ENCODE measurements around the gene DNAJB13.
"Not testable (repeated sequence)": the region's sequence is repeated elsewhere in the genome, so short reads cannot be mapped to it uniquely, and the experiment has no call there.

The DNAJB13 gene

DNA sequence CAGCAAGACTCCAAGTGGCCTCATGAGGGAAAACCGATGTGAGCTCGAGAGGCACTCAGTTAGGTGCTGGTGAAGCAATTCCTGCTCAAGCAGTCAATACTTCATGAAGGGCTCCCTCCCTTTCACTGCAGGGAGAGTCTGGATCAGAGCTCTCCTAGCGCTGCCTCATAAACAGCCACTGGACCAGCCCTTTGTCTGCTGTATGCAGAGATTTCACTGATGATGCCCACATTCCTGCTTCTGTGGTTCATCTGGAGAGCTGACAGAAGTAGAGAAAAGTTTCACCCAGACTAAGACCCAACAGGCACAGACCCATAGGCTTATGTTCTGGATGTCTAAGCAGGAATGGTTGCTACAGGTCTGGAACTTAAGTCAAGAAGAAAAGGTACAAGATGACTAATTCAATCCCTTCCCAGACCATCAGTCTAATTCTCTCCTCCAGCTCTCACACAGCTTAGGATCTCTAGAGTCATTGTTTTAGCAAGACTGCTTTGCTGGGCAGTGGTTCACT is 27.8 kb downstream of the DNAJB13 start:
- DNase-seq = no peak

DNA sequence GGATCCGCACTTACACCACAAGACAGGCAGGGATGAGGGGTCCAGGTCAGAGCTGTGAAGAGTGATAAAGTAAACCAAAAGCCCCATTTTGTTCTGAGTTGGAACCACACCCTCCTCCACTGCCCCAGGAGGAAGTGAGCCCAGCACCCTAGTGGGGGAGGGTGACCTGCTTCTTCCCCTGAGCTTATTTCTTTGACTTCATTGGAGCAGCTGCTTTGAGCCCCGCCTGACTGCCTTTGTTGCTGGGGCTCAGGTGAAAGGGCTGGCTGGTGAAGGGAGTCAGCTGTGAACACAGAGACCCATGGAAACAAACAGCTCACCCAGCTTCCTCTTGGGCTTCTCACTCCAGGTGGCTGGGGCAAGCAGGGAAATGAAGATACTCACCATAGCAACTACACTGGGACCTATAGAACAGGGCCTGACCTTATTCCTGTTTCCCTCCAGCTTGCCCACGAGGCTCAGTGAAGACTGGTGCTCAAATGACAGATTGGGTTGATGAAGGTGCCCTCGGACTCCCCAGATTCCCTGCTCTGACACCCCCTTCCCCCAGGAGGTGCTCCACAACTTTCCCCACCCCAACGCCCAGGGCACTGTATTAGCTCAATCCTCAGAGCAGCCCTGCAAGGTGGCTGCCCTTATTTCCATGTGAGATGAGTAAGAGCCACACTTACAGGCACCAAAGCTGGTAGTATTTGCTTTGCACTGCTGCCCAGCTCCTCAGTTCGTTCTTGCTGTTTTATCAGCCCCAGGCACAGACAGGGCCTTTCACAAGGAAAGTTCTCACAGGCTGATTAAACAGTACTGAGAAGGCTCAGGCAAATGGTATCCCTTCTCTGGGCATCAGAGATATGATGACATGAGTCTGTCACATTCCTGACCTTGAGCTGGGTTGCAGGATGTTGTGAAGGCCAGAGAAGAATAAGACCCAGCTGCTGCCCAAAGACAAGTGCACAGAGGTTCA is 29.5 kb downstream of the DNAJB13 start:
- peak; percentile 83 to 92 for DNase-seq

DNA sequence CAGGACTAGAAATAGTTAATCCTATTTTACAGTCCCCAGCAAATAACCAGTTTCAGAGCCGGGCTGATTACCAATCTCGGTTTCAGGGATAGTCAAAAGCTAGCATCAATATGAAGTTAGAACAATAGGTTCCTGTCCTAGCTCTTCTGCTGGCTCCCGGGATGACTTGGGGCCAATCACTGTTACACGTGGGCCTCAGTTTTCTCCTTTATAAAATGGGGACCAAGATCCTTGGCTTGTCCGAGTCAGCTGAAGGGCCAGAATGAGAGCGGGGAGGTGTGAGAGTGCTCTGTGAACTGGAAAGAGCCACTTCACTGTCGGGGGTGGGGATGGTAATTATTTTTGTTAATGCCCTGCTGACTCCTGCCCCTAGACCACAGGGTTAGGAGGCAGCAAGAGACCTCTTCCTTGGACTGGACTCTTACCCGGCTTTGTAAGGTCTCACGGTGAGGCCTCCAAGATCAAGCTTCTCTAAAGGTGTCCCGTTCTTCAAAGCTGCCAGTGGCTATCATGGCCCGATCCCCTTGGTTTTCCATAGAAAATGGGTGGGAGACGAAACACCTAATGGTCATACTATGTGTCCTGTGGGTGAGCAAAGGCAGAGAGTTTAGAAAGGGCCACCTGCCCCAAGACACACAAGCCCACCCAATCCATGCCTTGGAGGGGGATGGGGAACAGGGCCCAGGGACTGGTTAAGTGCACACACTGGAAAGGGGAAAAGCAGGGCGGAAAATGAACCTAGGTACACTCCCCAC is 30.4 kb downstream of the DNAJB13 start:
- no peak for DNase-seq

DNA sequence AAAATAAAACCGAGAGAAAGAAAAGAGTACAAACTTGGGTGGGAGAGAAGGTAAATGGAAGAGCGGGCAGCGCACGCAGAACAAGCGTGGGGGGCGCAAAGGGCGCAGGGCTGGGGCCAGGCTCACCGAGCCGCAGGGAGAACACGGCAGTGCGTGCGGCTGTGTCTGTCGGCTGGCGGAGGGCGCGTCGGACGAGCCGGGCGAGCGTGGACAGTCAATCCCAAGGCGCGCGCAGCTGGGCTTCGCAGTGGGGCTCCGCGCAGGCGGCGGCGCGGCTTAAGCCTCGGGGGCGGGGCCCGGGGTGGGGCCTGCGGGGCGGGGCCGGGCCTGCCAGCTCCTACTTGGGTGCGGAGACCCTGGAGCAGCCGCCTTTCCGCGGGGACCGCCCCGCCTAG is 31.8 kb downstream of the DNAJB13 start, which contains the start of gene UCP2:
Gene UCP2 (minus strand): TSS at position 249 of the 395 bp plus-strand sequence. CDS start 4,465 bp downstream, outside the sequence.
- DNase-seq = peak; percentile 89 to 90

DNA sequence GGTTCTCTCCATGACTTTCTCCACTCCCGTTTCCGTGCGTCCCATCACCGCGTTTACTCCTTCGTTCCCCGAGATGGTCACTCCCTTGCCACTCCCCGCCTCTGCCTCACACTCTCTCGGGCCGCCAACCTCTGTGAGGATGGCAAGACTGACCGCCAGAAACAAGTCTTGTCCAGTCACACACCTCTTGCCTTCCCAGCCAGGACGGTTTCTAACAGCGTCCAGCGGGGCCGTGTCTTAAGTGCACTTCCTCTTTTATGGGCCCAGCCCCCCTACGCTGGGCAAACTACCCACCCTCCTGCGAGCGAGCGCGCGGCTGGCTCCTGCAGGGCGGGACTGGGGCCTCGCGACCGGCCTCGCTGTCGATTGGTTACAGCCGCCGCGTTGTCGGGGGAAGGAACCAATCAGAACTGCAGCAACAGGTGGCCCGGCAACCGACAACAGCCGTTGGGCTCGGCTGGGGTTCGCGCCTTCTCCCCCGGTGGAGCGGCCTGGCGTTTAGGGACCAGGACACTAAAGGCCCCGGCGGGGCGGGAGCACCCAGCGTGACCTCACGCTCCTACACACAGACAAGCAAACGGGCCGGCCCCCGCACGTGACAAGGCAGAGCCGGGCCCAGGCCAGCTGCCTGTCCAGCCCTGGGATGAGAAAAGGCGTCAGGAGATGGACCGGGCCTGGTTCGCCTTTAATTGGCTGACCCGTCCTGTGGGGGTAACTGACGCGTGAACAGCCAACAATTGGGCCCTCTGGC is 32.3 kb downstream of the DNAJB13 start:
- peak; percentile 97 for DNase-seq

DNA sequence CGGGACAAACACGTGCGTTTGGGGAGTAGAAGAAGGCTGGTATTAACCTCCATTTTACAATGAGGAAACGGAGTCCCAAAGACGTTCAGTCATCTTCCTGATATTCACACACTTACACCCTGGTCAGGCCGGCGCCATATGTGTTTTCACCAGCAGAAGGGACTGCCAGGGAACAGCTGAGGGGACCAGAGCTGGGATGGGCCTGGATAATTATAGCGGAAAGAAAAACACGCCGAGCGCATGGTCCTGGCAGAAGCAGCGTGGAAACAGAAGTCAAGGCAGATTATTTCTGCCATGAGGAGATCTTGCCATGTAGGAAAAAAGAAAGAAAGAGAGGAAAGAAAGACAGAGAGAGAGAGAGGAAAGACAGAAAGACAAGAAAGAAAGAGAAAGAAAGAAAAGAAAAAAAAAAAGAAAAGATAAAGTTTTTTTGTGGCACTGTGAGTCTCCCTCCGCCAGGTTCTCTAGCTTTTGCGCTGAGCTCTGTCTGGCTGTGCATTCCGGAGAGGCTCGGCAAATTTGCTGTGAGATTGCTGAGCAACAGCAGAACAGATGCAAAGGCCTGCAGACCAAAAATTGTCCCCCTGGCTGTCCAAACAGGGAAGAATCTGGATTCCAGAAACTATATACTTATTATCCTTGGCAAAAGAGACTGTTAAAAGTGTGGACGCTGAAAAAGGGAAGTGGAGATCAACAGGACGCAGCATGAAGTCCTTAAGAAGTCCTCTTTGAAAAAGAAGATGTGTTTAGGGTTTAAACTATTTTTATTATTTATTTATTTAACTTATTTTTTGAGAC is 33.1 kb downstream of the DNAJB13 start:
- DNase-seq = peak; percentile 48 to 70

DNA sequence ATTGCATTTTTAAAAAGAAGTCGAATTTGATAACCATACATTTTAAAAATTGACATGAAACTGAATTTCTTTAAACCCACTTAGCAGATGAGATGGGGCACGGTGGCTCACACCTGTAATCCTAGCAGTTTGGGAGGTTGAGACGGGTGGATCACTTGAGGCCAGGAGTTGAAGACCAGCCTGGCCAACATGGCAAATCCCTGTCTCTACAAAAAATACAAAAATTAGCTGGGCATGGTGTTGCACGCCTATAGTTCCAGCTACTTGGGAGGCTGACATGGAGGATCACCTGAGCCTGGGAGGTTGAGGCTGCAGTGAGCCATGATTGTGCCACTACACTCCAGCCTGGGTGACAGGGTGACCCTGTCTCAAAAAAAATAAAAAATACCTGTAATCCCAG is 34.8 kb downstream of the DNAJB13 start:
- not testable (repeated sequence) for DNase-seq

DNA sequence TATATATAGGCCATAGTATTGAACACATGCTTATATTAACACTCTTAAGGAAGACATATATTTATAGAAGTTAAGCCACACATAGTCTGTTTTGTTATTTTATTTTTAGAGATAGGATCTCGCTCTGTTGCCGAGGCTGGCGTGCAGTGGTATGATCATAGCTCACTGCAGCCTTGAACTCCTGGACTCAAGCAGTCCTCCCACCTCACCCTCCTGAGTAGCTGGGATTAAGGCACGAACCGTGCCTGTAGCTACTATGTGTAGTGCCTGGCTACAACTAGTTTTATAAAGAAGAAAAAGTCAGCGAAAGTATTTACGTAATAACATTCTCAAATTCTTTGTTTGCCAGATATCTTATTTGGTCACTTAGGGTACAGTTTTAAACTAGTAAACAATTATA is 37.4 kb downstream of the DNAJB13 start:
- DNase-seq = no peak

DNA sequence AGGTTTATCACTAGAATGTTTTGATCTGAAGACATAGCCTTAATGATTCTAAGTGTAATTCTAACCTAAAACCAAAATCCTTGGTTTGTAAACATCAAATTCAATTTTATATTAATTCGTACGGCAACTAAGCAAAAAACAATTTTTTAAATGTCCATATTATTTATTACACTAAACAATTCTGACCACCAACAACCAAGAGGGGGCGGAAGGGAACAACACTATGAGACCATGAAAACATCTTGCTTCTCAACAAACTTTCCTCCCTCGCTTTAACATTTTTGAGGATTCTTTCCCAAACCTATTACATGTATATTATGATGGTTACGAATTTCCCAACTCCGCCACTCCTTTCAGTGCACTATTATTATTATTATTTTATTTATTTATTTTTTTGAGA is 38.3 kb downstream of the DNAJB13 start:
- DNase-seq = no peak

DNA sequence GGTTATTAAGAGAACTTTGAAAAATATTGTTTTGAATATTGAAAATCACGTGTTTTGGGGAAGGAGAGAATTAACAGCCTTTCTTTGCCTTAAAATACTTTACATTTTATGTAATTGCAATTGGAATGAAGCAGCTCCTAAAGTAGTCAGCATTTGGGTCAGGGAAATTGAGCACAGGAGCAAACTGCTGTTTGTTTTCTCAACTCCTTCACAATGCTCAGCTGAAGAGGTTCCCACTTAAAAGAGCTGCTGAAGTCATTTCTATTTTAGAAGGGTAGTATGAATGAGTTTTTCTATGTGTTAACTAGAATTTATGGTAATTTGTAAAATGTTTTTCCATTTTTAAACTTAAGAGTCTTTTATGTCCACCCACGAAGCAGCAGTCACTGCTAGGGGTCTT is 39.9 kb downstream of the DNAJB13 start:
- DNase-seq = no peak

DNA sequence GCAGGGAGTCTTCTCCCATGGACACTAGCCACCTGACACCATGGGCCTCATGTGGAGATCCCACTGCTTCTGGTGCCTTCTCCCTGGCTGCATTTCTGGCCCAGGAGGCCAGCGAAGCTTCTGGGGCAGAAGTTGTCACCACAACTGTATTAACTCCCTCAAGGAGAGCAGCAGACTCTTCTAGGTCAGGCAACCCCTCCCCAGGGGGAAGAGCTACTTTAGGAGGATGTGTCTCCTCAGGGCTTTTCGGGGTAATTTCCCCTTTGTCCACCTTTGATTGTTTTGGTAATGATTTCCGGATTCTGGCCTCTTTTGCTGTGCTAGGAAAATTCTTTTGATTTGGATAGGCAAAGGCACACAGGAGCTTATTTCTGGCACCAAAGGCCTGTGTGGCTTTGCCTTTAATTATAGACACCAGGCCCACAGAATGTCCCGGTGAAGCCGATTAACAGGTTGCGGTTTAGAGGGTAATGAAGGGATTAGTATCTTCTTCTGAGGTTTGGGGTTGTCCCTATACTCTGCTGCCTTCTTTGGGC is 40.7 kb downstream of the DNAJB13 start:
- no peak for DNase-seq

DNA sequence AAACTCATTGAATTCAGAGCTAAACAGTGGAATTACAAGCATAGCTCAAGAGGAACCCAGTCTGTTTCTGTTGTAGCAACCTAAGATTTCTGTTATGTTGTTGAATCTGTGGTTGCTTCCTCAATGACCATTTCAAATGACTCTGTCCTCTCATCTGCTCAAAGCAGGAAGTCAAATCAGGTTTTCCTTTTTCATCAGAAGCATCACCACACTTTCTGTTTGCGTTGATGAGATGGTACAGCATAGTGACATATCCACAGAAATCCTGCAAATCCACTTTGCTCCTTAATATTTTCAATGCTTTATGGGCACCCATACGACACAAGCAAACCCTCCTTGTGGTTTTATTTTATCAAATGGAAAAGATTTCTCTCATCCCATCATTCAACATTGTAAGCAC is 44.4 kb downstream of the DNAJB13 start:
- DNase-seq = no peak

DNA sequence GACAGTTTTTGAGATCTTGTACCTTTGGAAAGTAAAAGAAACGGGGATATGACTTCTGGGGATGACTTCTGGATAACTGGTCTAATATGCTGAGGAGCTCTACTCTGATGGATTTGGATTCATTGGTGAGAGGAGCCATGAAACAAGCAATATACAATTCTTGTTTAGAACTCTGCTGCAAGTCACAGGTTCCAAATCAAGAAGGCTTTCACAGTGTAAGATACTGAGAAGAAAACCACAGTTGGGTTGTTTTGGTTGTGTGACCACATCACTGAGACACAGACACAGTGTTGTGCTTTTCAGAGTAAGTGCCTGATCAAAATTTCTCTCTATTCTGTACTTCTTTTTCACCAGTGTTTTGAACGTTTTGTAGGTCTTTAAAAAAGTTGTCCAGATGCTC is 44.9 kb downstream of the DNAJB13 start:
- DNase-seq = no peak

DNA sequence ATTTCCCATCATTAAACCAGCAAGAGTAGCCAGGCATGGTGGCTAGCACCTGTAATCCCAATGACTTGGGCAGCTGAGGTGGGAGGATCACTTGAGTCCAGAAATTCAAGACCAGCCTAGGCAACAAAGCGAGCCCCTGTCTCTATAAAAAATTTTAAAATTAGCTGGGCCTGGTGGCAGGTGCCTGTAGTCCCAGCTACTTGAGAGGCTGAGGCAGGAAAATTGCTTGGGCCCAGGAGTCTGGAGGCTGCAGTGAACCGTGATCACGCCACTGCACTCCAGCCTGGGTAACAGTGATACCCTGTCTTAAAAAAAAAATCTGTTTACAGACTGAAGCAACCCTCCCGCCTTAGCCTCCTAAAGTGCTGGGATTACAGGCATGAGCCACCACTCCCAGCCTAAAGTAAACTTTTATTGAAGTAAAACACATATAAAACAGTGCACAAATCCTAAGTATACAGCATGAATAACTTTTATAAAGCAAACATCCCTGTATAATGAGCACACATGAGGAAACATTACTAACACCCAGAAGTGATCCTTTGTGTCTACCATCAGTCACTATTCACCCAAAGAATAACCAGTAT is 45.4 kb downstream of the DNAJB13 start:
- DNase-seq = no peak

DNA sequence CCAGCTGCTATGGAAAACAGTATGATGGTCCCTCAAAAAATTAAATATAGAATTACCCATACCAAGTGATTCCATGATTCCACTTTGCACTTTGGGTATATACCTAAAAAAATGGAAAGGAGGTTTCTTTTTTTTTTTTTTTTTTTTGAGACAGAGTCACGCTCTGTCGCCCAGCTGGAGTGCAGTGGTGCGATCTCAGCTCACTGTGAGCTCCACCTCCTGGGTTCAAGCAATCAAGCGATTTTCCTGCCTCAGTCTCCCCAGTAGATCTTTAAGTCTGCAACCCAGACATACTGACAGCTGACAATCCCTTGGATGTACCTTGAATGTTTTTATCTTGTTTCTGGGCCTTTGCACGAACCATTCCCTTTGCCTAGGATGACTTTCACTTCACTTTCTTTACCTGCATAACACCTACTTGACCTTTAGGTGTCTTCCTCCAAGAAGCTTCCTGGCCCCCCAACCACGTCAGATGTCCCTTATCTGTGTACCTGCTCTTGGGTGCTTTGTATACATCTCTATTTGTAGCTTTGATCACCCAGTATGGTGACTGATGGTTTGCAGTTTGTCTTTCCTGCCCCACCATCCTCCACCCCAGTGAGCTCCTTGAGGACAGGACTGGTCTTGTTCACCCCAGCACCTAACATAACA is 46.4 kb downstream of the DNAJB13 start:
- no peak for DNase-seq

DNA sequence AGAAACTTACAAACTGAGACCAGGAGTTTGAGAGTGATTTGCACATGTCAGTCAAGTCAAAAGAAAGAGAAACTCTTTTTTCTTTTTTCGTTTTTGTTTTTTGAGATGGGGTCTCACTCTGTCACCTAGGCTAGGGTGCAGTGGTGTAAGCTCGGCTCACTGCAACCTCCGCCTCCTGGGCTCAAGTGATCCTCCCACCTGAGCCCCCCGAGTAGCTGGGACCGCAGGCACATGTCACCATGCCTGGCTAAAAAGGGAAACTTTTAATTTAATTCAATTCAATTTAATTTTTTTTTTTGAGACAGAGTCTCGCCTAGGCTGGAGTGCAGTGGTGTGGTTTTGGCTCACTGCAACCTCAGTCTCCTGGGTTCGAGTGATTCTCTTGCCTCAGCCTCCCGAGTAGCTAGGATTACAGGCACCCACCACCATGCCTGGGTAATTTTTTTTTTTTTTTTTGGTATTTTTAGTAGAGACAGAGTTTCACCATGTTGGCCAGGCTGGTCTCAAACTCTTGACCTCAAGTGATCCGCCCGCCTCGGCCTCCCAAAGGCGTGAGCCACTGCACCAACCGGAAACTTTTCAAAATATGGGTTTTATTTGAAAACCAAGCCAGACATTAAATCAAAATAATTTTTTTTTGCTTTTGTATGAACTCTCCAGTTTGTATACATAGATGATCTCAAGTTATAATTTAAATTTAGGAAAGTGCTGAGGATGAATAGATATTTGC is 48.2 kb downstream of the DNAJB13 start:
- DNase-seq = no peak

DNA sequence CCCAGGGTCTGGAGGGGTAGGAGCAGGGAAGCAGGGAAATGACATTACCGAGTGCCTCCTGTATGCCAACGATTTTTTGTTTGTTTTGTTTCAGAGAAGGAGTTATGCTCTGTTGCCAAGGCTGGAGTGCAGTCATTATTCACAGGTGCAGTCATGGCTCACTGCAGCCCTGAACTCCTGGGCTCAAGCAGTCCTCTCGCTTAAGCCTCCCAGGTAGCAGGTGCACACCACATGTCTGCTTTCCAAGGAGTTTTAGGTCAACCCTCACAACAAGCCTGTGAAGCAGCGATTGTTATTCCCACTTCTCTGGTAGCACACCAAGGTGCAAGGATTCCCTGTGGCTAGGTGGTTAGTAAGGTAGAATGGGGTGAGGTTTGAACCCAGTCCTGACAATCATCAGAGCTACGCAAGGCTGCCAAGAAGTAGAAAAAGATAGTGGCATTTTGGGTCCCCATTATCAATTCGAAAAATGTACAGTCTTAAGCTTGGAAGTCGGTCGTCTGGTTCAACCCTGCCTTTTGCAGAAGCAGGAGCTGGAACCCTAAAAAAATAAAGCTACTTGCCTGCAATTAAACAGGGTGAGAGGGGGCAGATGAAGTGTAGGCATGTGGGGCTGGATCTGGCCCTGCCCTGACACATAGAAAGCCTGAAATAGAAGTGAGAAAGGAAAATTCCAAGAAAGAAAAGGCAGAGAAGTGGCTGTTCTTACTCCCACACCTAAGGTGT is 48.9 kb downstream of the DNAJB13 start:
- DNase-seq = peak in 1 of 2 experiments; percentile 19

DNA sequence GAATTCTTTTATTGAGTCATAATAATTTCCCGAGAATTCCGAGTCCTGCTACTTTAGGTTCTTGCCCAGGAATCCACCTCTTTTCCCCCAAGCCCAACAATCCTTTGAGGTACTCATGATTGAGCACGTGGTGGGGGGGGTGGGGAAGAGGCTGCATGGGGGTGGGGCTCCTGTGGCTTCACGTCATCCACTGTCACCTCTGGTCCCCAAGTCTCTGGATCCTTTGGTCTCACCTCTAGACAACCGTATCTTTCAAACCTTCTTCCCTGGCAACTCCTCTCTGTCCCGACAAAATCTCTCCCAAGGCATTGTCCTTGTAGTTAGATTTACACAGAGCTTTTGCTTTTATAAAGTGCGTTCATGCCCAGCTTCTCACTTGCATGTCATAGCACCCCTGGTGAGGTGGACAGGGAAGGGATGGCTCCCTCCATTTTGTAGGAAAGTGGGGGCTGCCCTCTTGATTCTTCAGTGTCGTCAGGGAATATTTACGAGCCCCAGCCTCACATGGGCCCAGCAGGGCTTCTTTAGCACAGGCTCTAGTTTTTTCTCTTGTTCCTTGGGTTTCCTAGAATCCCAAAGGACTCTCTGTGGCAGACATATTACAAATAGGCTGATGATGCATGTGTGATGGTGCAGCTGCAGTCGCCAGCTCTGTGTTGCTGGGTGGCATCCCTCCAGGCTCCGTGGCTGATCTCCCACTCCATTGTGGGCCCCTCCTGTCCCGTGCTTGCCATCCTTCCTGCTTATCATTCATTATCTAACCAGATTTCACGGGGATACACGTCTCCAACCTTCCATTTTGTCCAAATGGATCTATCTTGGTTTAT is 49.7 kb downstream of the DNAJB13 start:
- no peak for DNase-seq
